Testis (tissue), 2 donors: ENCODE data around the gene FAM53C.

Experiments used
- POLR2A ChIP-seq: fragments of 450-650 bp; IDR thresholded peaks from one replicate; pipeline ENCODE4 v1.6.1; 2017; ENCODE audit warnings: antibody characterized with exemption, mild to moderate bottlenecking, moderate library complexity
- TF ChIP-seq, protein P1 (sequence below), 3 experiments: fragments of 450-650 bp in 2 of 3; fragments of 200-600 bp in 1 of 3; sonication (generic) in 1 of 3; IDR thresholded peaks; one replicate each; pipeline ENCODE4 v1.5.1; 2016 to 2019; ENCODE audit warnings: antibody characterized with exemption in 3 of 3, mild to moderate bottlenecking in 2 of 3, moderate library complexity in 1 of 3

DNA sequence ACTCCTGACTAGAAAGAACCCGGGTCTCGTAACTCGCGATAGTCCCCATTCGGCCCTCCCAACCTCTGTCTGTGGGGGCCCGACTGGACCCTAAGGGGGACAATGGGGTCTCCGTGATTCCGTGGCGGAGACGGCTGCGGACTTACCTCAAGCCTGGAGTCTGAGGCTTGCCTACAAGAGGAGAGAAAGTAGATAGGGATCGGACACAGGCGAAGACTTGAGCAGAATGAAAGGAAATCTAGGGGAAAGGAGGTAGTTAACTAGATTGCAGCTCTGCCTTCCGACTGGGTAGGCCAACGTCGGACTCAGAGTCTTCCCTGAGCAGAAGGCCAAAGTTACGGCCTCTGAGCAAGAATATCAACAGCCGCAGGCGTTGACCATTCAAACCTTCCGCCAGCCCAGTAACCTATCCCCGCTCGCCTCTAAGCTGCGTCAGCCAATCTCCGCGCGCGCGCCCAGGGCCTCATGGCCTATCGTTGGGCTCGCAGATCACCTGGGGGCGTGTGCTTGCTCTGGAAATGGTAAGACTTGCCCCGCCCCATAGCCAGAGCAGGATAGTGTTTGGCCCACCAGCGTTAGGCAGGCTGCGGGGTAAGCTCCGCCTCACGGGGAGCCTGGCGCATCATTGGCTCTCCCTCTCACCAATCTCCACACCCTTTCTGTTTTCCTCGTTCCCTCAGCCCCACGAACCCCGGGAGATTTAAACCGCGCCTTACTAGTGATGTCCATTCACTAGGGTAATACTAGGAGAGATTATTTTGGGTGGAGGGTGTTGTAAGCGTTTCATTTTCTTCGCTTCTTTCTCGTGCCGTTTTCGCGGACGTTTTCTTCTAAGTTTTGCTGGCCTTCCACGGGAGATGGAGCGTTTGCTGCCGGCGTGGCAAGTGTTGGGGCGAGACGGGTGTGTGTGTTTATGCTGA, 6.4 kb upstream of the FAM53C start, which contains the start of gene CDC25C:
- TF ChIP-seq, protein P1, sequence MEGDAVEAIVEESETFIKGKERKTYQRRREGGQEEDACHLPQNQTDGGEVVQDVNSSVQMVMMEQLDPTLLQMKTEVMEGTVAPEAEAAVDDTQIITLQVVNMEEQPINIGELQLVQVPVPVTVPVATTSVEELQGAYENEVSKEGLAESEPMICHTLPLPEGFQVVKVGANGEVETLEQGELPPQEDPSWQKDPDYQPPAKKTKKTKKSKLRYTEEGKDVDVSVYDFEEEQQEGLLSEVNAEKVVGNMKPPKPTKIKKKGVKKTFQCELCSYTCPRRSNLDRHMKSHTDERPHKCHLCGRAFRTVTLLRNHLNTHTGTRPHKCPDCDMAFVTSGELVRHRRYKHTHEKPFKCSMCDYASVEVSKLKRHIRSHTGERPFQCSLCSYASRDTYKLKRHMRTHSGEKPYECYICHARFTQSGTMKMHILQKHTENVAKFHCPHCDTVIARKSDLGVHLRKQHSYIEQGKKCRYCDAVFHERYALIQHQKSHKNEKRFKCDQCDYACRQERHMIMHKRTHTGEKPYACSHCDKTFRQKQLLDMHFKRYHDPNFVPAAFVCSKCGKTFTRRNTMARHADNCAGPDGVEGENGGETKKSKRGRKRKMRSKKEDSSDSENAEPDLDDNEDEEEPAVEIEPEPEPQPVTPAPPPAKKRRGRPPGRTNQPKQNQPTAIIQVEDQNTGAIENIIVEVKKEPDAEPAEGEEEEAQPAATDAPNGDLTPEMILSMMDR (IDR thresholded peaks at IDR 0.05): no peak
- no peak for TF ChIP-seq POLR2A
